ENCODE results near the gene POLR1H.

DNA sequence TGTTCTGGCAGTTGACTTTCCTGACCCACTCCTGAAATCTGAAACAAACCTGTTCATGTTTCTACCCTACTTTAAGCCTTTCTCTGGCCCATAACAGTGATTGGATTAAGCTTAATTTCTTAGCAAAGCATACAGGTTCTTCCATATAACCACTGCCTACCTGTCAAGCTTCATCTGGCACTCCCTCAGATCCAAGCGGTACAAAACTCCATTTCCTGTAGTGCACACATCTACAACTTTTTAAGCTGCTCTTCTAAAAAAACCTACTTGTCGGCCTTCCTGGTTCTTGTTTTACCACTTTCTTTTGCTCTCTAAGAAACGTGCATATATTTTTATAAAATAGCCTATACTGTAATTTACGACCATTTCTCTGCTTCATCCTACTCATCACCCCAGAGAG lies 5.0 kb downstream of the POLR1H start:
- no peak for TF ChIP-seq EZH2 (IDR thresholded peaks at IDR 0.05; ENCODE audit: low read depth)
- TF ChIP-seq, protein P1, sequence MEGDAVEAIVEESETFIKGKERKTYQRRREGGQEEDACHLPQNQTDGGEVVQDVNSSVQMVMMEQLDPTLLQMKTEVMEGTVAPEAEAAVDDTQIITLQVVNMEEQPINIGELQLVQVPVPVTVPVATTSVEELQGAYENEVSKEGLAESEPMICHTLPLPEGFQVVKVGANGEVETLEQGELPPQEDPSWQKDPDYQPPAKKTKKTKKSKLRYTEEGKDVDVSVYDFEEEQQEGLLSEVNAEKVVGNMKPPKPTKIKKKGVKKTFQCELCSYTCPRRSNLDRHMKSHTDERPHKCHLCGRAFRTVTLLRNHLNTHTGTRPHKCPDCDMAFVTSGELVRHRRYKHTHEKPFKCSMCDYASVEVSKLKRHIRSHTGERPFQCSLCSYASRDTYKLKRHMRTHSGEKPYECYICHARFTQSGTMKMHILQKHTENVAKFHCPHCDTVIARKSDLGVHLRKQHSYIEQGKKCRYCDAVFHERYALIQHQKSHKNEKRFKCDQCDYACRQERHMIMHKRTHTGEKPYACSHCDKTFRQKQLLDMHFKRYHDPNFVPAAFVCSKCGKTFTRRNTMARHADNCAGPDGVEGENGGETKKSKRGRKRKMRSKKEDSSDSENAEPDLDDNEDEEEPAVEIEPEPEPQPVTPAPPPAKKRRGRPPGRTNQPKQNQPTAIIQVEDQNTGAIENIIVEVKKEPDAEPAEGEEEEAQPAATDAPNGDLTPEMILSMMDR (conservative IDR thresholded peaks at IDR 0.05) = no peak

Measured in PC-9 (cell line).